Astrocyte (in vitro differentiated cells and primary cell): ENCODE data around the gene ATF7. TPM values are rescaled to one million over a fixed set of nuclear protein-coding genes. Genes with fewer than 3 reads are reported as not detected.

ENCODE experiments used
- DNase-seq: peaks from one replicate; pipeline ENCODE4 v3.0.0-alpha.2; 2010; ENCODE audit warnings: low read depth
- FAIRE-seq: peaks from 2 replicates; lab custom pipeline; 2011; peaks lifted over from hg19 to GRCh38; lab: Jason Lieb, UNC
- H2AFZ ChIP-seq: 2 replicates; pipeline ENCODE4 v1.6.0; 2012; ENCODE audit warnings: low read depth, low read length, inconsistent platforms
- H3K27ac ChIP-seq: 2 replicates; pipeline ENCODE4 v1.5.1; 2011; ENCODE audit warnings: low read depth, low read length, inconsistent platforms
- H3K27me3 ChIP-seq: 2 replicates; pipeline ENCODE4 v1.6.0; 2011; ENCODE audit warnings: low read length, inconsistent platforms; ENCODE audit not compliant: insufficient read depth
- H3K36me3 ChIP-seq: 2 replicates; pipeline ENCODE4 v1.5.1; 2011; ENCODE audit warnings: low read length, inconsistent platforms; ENCODE audit not compliant: insufficient read depth
- H3K4me1 ChIP-seq: 2 replicates; pipeline ENCODE4 v1.5.1; 2011; ENCODE audit warnings: low read length, inconsistent platforms; ENCODE audit not compliant: insufficient read depth
- H3K4me2 ChIP-seq: 2 replicates; pipeline ENCODE4 v1.6.0; 2012; ENCODE audit warnings: low read length, inconsistent platforms
- H3K4me3 ChIP-seq: 2 replicates; pipeline ENCODE4 v1.5.1; 2011; ENCODE audit warnings: low read depth, mild to moderate bottlenecking, low read length, inconsistent platforms; ENCODE audit not compliant: insufficient read depth
- H3K79me2 ChIP-seq: 2 replicates; pipeline ENCODE4 v1.6.0; 2012; ENCODE audit warnings: mild to moderate bottlenecking, low read length, inconsistent platforms; ENCODE audit not compliant: insufficient read depth
- H3K9ac ChIP-seq: 2 replicates; pipeline ENCODE4 v1.6.0; 2012; ENCODE audit warnings: mild to moderate bottlenecking, low read length, inconsistent platforms
- H3K9me3 ChIP-seq: 2 replicates; pipeline ENCODE4 v1.5.1; 2012; ENCODE audit warnings: low read depth, mild to moderate bottlenecking, low read length, inconsistent platforms; ENCODE audit not compliant: insufficient read depth
- H4K20me1 ChIP-seq: 2 replicates; pipeline ENCODE4 v1.6.0; 2012; ENCODE audit warnings: low read length, inconsistent platforms; ENCODE audit not compliant: insufficient read depth
- H3K27ac Mint-ChIP-seq: one replicate; pipeline ENCODE4 v1.8.0; 2021; ENCODE audit warnings: mild to moderate bottlenecking, mixed read lengths; ENCODE audit not compliant: unreplicated experiment
- H3K27me3 Mint-ChIP-seq: one replicate; pipeline ENCODE4 v1.8.0; 2021; ENCODE audit warnings: low read depth, mixed read lengths; ENCODE audit not compliant: unreplicated experiment
- H3K36me3 Mint-ChIP-seq: one replicate; pipeline ENCODE4 v1.8.0; 2021; ENCODE audit warnings: low read depth, mixed read lengths; ENCODE audit not compliant: unreplicated experiment
- H3K4me1 Mint-ChIP-seq: one replicate; pipeline ENCODE4 v1.8.0; 2021; ENCODE audit warnings: low read depth, mixed read lengths; ENCODE audit not compliant: unreplicated experiment
- H3K4me3 Mint-ChIP-seq: one replicate; pipeline ENCODE4 v1.8.0; 2021; ENCODE audit warnings: mild to moderate bottlenecking, moderate library complexity, mixed read lengths; ENCODE audit not compliant: unreplicated experiment
- H3K9me3 Mint-ChIP-seq: one replicate; pipeline ENCODE4 v1.8.0; 2021; ENCODE audit warnings: mild to moderate bottlenecking, mixed read lengths; ENCODE audit not compliant: unreplicated experiment
- EZH2 ChIP-seq: IDR thresholded peaks from 2 replicates; pipeline ENCODE4 v1.6.1; 2012; ENCODE audit warnings: mild to moderate bottlenecking, low read length, inconsistent platforms; ENCODE audit not compliant: insufficient read depth
- total RNA-seq: library from RNA; stranded (reverse); gene quantifications from 2 replicates; pipeline ENCODE4 v1.2.1, GENCODE V29; 2021
- TF ChIP-seq, protein P1 (sequence below): IDR thresholded peaks from 2 replicates; pipeline ENCODE4 v1.5.1; 2011; ENCODE audit warnings: low read depth, mild to moderate bottlenecking, inconsistent platforms, low read length, moderate library complexity; ENCODE audit not compliant: insufficient read depth

The ATF7 gene
- total RNA-seq, 1 donor from 2014 or later, result 38.3 TPM

DNA sequence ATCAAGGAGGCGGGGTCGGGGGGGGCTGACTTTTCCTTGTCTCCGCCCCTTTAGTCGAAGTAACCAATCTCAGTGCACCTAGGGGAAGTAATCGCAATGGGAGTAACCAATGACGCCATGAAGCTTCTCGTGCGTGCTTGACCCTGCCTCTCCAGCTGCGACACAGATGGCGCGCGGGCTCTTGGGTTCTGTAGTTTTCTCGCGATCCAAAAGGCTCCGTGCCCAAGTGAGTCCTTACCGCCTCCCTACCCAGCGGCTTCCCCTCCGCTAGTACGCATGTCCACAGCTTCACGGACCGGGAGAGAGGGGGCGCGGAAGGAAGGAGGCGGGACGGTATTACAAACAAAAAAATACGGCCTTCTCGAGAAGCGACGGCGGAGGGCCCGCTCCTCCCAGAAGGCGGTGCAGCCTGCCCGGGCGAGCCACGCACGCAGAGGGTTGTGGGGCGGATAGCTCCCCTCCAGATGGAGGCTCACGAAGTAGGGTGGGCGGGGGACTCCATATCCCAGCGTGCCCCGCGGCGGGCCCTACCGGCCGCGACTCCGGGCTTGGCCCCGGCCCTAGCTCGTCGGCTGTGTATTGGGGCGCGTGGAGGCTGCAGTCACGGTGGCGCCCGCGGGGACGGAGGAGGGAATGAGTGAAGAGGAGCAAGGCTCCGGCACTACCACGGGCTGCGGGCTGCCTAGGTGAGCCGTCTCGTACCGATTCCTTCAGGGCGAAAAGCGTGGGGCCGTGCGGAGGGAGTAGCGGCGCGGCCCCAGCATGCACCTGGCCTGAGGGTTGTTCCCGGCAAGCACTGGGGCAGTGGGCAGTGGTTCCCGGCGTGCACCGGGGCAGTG lies 125.2 kb downstream of the ATF7 start, which contains the start of gene TARBP2:
TSS of gene TARBP2 (plus strand) at position 508 of the 839 bp plus-strand sequence. CDS start at position 634, 126 bp downstream.
- Histone ChIP-seq H3K4me3 (peak within 1 kb of the TSS; percentile 68), H3K36me3 (no peaks in the 10 kb centered on the region), H3K79me2 (peaks cover 56% of the 10 kb centered on the region), H4K20me1 (peaks cover 16% of the 10 kb centered on the region), H3K27ac (peak within 1 kb of the TSS; percentile 87), H3K27me3 (no peaks in the 10 kb centered on the region), H3K4me2 (peak within 1 kb of the TSS; percentile 90), H3K9me3 (no peaks in the 10 kb centered on the region), H3K4me1 (peaks cover 41% of the 10 kb centered on the region), H2AFZ (peak within 1 kb of the TSS; percentile 81), H3K9ac (peak within 1 kb of the TSS; percentile 92)
- no peaks in the 10 kb centered on the region for H3K9me3 Mint-ChIP-seq
- no peaks in the 10 kb centered on the region for H3K27me3 Mint-ChIP-seq
- H3K4me1 Mint-ChIP-seq, result peaks cover 19% of the 10 kb centered on the region
- TF ChIP-seq, protein P1, sequence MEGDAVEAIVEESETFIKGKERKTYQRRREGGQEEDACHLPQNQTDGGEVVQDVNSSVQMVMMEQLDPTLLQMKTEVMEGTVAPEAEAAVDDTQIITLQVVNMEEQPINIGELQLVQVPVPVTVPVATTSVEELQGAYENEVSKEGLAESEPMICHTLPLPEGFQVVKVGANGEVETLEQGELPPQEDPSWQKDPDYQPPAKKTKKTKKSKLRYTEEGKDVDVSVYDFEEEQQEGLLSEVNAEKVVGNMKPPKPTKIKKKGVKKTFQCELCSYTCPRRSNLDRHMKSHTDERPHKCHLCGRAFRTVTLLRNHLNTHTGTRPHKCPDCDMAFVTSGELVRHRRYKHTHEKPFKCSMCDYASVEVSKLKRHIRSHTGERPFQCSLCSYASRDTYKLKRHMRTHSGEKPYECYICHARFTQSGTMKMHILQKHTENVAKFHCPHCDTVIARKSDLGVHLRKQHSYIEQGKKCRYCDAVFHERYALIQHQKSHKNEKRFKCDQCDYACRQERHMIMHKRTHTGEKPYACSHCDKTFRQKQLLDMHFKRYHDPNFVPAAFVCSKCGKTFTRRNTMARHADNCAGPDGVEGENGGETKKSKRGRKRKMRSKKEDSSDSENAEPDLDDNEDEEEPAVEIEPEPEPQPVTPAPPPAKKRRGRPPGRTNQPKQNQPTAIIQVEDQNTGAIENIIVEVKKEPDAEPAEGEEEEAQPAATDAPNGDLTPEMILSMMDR, result no peak
- no peak for TF ChIP-seq EZH2
- FAIRE-seq (peak; percentile 74), DNase-seq (peak; percentile 99)
- H3K27ac Mint-ChIP-seq, result peak within 1 kb of the TSS; percentile 72
- H3K4me3 Mint-ChIP-seq, result peak within 1 kb of the TSS; percentile 84
- H3K36me3 Mint-ChIP-seq, result peaks cover 9% of the 10 kb centered on the region

GRCh38 chr12:53500142-53500775 lies 125.9 kb downstream of the ATF7 start:
- no peaks in the 10 kb centered on the region for H3K27me3 Mint-ChIP-seq
- Histone ChIP-seq H3K27ac (peak overlapping the region; percentile 87), H2AFZ (peak overlapping the region; percentile 49), H3K4me1 (peaks cover 35% of the 10 kb centered on the region), H3K9me3 (no peaks in the 10 kb centered on the region), H3K36me3 (no peaks in the 10 kb centered on the region), H3K79me2 (peaks cover 58% of the 10 kb centered on the region), H3K4me3 (peak overlapping the region; percentile 68), H3K27me3 (no peaks in the 10 kb centered on the region), H3K4me2 (peak overlapping the region; percentile 90), H4K20me1 (peaks cover 16% of the 10 kb centered on the region), H3K9ac (peak overlapping the region; percentile 92)
- peaks cover 22% of the 10 kb centered on the region for H3K4me1 Mint-ChIP-seq
- H3K9me3 Mint-ChIP-seq, result no peaks in the 10 kb centered on the region
- peak; percentile 51 for DNase-seq
- FAIRE-seq, result no peak
- peak overlapping the region; percentile 84 for H3K4me3 Mint-ChIP-seq
- peak overlapping the region; percentile 72 for H3K27ac Mint-ChIP-seq
- TF ChIP-seq EZH2, result no peak
- TF ChIP-seq, protein P1, result no peak
- H3K36me3 Mint-ChIP-seq, result peaks cover 8% of the 10 kb centered on the region
